SK-N-SH (cell line): ENCODE data around the gene STK32C.

ENCODE experiments used
- CHD2 ChIP-seq: fragments of 150-350 bp; IDR thresholded peaks from 2 replicates; pipeline ENCODE4 v1.6.1; 2018; ENCODE audit warnings: low read length; ENCODE audit not compliant: partially characterized antibody
- GATA2 ChIP-seq: sonication (generic); formaldehyde crosslinking; IDR thresholded peaks from 2 replicates; pipeline ENCODE4 v1.5.0; 2020; ENCODE audit warnings: mild to moderate bottlenecking, missing genetic modification reagents
- IRF3 ChIP-seq: fragments of 150-350 bp; IDR thresholded peaks from 2 replicates; pipeline ENCODE4 v1.6.1; 2016; ENCODE audit warnings: mild to moderate bottlenecking, low read depth, low read length
- RCOR1 ChIP-seq: fragments of 150-350 bp; IDR thresholded peaks from 2 replicates; pipeline ENCODE4 v1.6.1; 2017; ENCODE audit warnings: antibody characterized with exemption, low read length
- YY1 ChIP-seq: IDR thresholded peaks from 2 replicates; pipeline ENCODE4 v1.4.0; 2012; ENCODE audit warnings: low read depth, mild to moderate bottlenecking
- TF ChIP-seq, protein P1 (sequence below): fragments of 200-600 bp; sonication (generic); IDR thresholded peaks from 2 replicates; pipeline ENCODE4 v1.6.1; 2017; ENCODE audit warnings: antibody characterized with exemption, mild to moderate bottlenecking, moderate library complexity
- TF ChIP-seq, protein P2 (sequence below): IDR thresholded peaks from 2 replicates; pipeline ENCODE4 v1.6.1; 2012; ENCODE audit warnings: mild to moderate bottlenecking, low read depth, low read length, moderate library complexity

DNA sequence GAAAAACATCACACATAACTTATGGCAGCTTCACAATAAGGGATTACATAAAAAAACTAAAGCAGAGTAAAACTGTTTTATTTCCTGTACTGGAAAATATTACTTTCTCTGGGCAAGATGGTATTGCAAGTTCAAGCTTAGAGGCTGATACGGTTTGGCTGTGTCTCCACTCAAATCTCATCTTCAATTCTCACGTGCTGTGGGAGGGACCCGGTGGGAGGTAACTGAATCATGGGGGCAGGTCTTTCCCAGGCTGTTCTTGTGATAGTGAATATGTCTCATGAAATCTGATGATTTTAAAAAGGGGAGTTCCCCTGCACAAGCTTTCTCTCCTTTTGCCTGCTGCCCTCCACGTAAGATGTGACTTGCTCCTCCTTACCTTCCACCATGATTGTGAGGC is 19.2 kb upstream of the STK32C start:
- TF ChIP-seq GATA2 (CRISPR knock-in tag), result no peak
- TF ChIP-seq RCOR1, result no peak
- TF ChIP-seq, protein P1, sequence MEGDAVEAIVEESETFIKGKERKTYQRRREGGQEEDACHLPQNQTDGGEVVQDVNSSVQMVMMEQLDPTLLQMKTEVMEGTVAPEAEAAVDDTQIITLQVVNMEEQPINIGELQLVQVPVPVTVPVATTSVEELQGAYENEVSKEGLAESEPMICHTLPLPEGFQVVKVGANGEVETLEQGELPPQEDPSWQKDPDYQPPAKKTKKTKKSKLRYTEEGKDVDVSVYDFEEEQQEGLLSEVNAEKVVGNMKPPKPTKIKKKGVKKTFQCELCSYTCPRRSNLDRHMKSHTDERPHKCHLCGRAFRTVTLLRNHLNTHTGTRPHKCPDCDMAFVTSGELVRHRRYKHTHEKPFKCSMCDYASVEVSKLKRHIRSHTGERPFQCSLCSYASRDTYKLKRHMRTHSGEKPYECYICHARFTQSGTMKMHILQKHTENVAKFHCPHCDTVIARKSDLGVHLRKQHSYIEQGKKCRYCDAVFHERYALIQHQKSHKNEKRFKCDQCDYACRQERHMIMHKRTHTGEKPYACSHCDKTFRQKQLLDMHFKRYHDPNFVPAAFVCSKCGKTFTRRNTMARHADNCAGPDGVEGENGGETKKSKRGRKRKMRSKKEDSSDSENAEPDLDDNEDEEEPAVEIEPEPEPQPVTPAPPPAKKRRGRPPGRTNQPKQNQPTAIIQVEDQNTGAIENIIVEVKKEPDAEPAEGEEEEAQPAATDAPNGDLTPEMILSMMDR, result no peak
- TF ChIP-seq, protein P2, sequence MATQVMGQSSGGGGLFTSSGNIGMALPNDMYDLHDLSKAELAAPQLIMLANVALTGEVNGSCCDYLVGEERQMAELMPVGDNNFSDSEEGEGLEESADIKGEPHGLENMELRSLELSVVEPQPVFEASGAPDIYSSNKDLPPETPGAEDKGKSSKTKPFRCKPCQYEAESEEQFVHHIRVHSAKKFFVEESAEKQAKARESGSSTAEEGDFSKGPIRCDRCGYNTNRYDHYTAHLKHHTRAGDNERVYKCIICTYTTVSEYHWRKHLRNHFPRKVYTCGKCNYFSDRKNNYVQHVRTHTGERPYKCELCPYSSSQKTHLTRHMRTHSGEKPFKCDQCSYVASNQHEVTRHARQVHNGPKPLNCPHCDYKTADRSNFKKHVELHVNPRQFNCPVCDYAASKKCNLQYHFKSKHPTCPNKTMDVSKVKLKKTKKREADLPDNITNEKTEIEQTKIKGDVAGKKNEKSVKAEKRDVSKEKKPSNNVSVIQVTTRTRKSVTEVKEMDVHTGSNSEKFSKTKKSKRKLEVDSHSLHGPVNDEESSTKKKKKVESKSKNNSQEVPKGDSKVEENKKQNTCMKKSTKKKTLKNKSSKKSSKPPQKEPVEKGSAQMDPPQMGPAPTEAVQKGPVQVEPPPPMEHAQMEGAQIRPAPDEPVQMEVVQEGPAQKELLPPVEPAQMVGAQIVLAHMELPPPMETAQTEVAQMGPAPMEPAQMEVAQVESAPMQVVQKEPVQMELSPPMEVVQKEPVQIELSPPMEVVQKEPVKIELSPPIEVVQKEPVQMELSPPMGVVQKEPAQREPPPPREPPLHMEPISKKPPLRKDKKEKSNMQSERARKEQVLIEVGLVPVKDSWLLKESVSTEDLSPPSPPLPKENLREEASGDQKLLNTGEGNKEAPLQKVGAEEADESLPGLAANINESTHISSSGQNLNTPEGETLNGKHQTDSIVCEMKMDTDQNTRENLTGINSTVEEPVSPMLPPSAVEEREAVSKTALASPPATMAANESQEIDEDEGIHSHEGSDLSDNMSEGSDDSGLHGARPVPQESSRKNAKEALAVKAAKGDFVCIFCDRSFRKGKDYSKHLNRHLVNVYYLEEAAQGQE, result no peak
- TF ChIP-seq CHD2, result no peak
- TF ChIP-seq YY1, result no peak
- TF ChIP-seq IRF3, result no peak
